Measurements from ENCODE around the gene ANGPT4. TPM values are rescaled to one million over a fixed set of nuclear protein-coding genes. Genes with fewer than 3 reads are reported as not detected.

Gene ANGPT4
- polyA plus RNA-seq, 3 donors = 0.07 to 0.14 TPM; not detected in 1

DNA sequence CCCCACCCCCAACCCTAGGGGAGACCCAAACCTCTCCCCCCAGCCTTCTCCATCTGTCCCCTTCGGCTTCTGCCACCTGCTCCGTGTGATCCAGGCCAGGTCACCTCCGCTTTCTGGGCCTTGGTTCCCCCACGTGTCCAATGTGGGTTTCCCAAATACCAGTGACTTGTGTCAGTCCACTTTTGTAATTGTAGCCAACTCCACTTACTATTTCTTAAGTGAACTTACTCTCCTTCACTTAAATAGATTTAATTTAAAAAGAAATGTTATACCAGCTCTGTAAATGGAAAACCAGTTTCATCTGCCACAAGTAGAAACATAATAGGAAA is 92.6 kb downstream of the ANGPT4 start:
- Mint-ChIP-seq H3K4me3 (no peak overlapping the region), H3K4me1 (peaks cover 21% of the 10 kb centered on the region), H3K9me3 (peaks cover 0 to 3% (median 0%) of the 10 kb centered on the region in 7 donors), H3K36me3 (no peaks in the 10 kb centered on the region), H3K27ac (no peak overlapping the region), H3K27me3 (ENCODE audit: low read depth in 3 of 3) (peaks cover 1 to 4% (median 2%) of the 10 kb centered on the region in 3 donors)
- 100% methylated on average over 3 of the region's 4 CpGs for WGBS (ENCODE audit: insufficient coverage)
- no peaks in the 10 kb centered on the region for H3K36me3 ChIP-seq (replicated peaks in 1 of 2; ENCODE audit: control insufficient read depth in 1 of 2, insufficient read depth in 2 of 2, low read length in 2 of 2)
- H3K9me3 ChIP-seq (replicated peaks in 1 of 2; ENCODE audit: control insufficient read depth in 1 of 2, insufficient read depth in 1 of 2, low read length in 2 of 2) = no peaks in the 10 kb centered on the region
- intact Hi-C loops (cut with micrococcal nuclease) = no loop called here
- H4K20me1 ChIP-seq (ENCODE audit: insufficient read depth, low read length) = no peaks in the 10 kb centered on the region
- no peak overlapping the region for H3K4me3 ChIP-seq (replicated peaks in 1 of 3; ENCODE audit: low read depth in 2 of 3, low read length in 3 of 3)
- H3K79me2 ChIP-seq (ENCODE audit: insufficient read depth, low read length) = no peaks in the 10 kb centered on the region
- no peak overlapping the region for H3K9ac ChIP-seq (ENCODE audit: insufficient read depth, low read length, poor library complexity, severe bottlenecking)
- no peak for DNase-seq
- TF ChIP-seq, protein P1, sequence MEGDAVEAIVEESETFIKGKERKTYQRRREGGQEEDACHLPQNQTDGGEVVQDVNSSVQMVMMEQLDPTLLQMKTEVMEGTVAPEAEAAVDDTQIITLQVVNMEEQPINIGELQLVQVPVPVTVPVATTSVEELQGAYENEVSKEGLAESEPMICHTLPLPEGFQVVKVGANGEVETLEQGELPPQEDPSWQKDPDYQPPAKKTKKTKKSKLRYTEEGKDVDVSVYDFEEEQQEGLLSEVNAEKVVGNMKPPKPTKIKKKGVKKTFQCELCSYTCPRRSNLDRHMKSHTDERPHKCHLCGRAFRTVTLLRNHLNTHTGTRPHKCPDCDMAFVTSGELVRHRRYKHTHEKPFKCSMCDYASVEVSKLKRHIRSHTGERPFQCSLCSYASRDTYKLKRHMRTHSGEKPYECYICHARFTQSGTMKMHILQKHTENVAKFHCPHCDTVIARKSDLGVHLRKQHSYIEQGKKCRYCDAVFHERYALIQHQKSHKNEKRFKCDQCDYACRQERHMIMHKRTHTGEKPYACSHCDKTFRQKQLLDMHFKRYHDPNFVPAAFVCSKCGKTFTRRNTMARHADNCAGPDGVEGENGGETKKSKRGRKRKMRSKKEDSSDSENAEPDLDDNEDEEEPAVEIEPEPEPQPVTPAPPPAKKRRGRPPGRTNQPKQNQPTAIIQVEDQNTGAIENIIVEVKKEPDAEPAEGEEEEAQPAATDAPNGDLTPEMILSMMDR (IDR thresholded peaks at IDR 0.05) = no peak
- no peak overlapping the region for H3K27ac ChIP-seq (ENCODE audit: low read depth in 1 of 2, low read length in 2 of 2)
- no peak overlapping the region for H2AFZ ChIP-seq (ENCODE audit: insufficient read depth, low read depth, low read length, poor library complexity, severe bottlenecking)
- H3K4me1 ChIP-seq (ENCODE audit: control insufficient read depth in 1 of 2, insufficient read depth in 2 of 2, low read length in 2 of 2) = peaks cover 5 to 12% of the 10 kb centered on the region in 2 donors
- H3K27me3 ChIP-seq (ENCODE audit: control insufficient read depth in 2 of 2, insufficient read depth in 2 of 2, low read length in 2 of 2) = no peaks in the 10 kb centered on the region
- H3K4me2 ChIP-seq (replicated peaks; ENCODE audit: extremely low read depth, low read length, poor library complexity, severe bottlenecking) = no peak overlapping the region

DNA sequence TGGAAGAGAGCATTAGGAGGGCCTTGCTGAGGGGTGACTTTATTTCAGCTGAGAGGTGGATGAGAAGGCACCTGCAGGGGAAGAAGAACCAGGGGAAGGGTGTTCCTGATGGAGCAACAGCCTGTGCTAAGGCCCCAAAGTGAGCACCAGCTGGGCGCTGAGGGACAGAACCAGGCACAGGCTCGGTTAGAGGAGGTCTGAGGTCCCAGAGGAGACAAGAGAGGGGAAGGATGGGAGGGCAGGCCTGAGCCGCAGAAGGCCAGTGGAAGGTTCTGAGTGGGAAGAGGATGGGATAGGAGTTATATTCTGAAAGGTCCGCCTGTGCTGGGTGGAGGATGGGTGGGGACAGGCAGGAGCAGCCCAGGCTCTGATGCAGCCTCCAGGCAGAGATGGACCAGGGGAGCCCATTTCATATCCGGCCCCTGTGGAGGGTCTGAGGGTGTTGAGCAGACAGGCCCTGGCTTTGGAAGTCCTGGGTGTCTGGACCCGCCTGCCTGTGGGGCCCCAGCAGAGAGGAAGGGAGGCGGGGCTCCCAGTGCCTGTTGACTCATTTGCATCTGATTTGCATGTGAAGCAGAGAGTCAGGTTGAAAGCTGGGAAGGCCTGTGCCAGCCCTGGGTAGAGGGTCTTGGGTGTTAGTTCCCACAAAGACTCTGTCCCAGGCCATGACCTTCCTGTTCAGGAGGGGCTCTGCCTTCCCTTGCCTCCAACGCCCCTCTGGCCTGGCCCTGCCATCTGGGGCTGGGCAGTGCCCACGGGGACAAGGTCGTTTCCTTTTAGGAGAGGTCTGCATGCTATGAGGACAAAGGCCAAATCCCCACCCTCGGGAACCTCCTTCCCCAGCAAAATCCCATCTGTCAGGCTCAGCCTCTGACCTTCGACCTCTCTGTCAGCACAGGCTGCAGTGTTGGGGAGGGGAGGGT is 93.2 kb downstream of the ANGPT4 start:
- no peaks in the 10 kb centered on the region for H3K36me3 Mint-ChIP-seq
- H3K9me3 Mint-ChIP-seq = peaks cover 0 to 3% (median 0%) of the 10 kb centered on the region in 7 donors
- H3K4me3 Mint-ChIP-seq = no peak overlapping the region
- no peak overlapping the region for H2AFZ ChIP-seq (ENCODE audit: insufficient read depth, low read depth, low read length, poor library complexity, severe bottlenecking)
- no peak overlapping the region for H3K27ac ChIP-seq (ENCODE audit: low read depth in 1 of 2, low read length in 2 of 2)
- H3K27ac Mint-ChIP-seq = peak overlapping the region in 1 of 7 donors; percentile 50
- no peak overlapping the region for H3K4me3 ChIP-seq (replicated peaks in 1 of 3; ENCODE audit: low read depth in 2 of 3, low read length in 3 of 3)
- no peaks in the 10 kb centered on the region for H3K36me3 ChIP-seq (replicated peaks in 1 of 2; ENCODE audit: control insufficient read depth in 1 of 2, insufficient read depth in 2 of 2, low read length in 2 of 2)
- intact Hi-C loops (cut with micrococcal nuclease) = no loop called here
- no peak overlapping the region for H3K9ac ChIP-seq (ENCODE audit: insufficient read depth, low read length, poor library complexity, severe bottlenecking)
- no peak overlapping the region for H3K4me2 ChIP-seq (replicated peaks; ENCODE audit: extremely low read depth, low read length, poor library complexity, severe bottlenecking)
- WGBS (ENCODE audit: insufficient coverage) = 94% methylated on average over 8 of the region's 12 CpGs
- no peaks in the 10 kb centered on the region for H4K20me1 ChIP-seq (ENCODE audit: insufficient read depth, low read length)
- H3K27me3 Mint-ChIP-seq (ENCODE audit: low read depth in 3 of 3) = peaks cover 1 to 4% (median 3%) of the 10 kb centered on the region in 3 donors
- H3K4me1 Mint-ChIP-seq = peaks cover 21% of the 10 kb centered on the region
- no peak for DNase-seq
- TF ChIP-seq, protein P1 (IDR thresholded peaks at IDR 0.05) = no peak
- no peaks in the 10 kb centered on the region for H3K27me3 ChIP-seq (ENCODE audit: control insufficient read depth in 2 of 2, insufficient read depth in 2 of 2, low read length in 2 of 2)
- peaks cover 5 to 12% of the 10 kb centered on the region in 2 donors for H3K4me1 ChIP-seq (ENCODE audit: control insufficient read depth in 1 of 2, insufficient read depth in 2 of 2, low read length in 2 of 2)
- H3K9me3 ChIP-seq (replicated peaks in 1 of 2; ENCODE audit: control insufficient read depth in 1 of 2, insufficient read depth in 1 of 2, low read length in 2 of 2) = no peaks in the 10 kb centered on the region
- H3K79me2 ChIP-seq (ENCODE audit: insufficient read depth, low read length) = no peaks in the 10 kb centered on the region
